Activated gamma-delta T cell treated with Interleukin-2 at 50 U/mL for 16 hours (primary cell): ENCODE results near the gene RASA2.
A peak's percentile ranks its signal among the peaks of the same experiment; 100 is the strongest.

Source experiments
- DNase-seq: peaks from one replicate; pipeline ENCODE4 v3.0.0-alpha.2; 2020

The RASA2 gene

DNA sequence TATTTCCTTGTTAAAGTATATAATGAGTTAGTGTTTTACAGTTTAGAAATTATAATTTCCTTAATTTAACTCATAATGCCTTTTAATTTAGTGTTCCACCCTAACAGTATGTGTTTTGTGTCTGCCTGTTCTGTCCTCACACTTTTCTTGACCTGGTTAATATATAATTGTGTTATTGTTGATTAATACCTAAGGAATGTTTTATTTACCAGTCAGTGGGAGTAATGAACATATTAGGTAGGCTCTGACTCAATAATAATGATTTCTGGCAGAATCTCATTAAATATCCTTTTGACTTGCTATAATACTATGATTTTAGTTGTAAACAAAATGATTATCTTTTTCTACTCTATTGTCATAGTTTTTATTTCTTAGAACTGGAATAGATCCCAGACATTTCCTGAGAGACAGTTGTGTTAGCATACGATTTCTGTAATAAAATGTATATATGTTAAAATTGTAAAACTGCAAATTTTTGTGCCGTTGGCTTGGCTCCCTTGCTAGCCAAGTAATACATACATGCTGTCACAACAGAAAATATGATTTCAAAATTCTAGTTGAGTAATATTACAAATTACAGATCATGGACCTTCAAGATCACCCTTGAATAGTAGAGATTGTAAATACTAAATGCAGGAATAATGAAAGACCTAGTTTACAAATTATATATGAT, 51.9 kb downstream of the RASA2 start:
- no peak for DNase-seq

DNA sequence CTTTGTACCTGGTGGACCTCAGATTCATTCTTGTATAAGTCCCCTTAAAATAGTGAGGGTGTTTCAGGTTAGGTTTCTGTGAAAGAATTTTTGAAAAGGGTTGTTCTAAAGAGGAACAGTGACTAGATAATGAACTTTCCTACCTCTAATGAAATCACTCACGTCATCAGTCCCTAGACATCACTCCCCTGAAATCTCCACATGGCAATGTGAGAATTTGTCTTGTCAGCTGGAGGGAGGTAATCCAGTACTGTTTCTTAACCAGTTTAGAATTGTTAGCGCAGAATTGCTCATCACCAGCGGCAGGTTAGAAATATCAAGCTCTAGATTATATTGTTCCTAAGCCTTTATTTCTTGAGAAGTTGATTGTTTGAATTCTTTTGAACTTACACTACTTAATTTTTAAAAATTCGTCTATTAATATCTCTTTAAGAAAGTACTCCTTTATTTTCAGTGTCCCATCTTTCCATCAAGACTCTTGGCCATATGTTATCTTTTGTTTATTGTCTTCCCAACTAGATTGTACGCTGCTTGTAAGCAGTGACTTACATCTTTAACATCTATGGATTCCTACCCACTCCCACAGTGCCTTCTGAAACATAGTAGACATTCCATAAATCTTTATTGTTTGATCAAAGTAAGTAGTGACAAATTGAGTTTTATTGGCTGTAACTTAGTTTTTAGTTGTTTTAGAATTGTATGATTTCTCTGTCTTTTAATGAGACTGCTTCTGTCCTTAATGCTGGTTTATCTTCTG, 52.8 kb downstream of the RASA2 start:
- no peak for DNase-seq

DNA sequence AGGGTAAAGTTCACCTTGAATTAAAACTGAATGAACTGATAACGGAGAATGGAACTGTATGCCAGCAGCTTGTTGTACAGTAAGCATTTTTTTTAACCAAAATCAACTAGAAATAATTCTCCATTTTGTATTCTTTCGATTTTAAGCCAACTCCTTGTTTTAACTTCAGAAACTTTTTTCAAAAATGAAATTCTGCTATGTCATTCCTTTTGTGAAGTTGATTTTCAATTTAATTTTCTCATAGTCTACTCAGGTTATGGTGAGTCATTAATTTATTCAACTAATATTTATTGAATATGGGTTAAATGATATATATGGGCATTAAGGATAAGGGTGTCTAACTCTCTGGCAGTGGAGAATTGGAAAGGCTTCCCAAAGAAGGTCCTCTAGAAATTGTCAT, 53.7 kb downstream of the RASA2 start:
- no peak for DNase-seq

DNA sequence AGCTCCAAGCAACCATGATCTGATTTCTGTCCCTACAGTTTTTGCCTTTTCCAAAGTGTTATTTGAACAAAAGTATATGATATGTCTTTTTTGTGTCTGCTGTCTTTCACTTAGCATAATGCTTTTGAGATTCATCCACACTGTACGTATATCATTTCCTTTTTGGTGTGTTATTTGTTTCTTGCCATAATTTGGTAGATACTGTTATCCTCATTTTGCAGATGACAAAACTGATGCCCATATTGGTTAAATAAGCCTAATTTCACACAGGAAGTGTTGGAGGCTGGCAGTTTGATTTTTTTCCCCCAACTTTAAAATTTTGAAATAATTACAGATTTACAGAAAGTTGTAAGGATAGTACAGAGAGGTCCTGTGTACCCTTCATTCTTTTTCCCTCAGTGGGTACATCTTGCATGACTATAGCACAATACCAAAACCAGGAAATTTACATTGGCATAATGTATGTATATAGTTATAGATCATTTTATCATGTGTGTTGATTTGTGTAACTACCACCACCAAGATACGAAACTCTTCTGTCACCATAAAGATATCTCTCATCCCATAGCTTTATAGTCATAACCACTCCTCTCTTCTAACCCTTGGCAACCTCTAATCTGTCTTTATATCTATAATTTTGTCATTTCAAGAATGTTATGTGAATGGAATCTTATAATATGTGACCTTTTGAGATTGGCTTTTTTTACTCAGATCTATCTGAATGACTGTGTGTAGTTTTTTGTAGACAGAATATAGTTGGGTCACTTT, 55.6 kb downstream of the RASA2 start:
- DNase-seq, result no peak

DNA sequence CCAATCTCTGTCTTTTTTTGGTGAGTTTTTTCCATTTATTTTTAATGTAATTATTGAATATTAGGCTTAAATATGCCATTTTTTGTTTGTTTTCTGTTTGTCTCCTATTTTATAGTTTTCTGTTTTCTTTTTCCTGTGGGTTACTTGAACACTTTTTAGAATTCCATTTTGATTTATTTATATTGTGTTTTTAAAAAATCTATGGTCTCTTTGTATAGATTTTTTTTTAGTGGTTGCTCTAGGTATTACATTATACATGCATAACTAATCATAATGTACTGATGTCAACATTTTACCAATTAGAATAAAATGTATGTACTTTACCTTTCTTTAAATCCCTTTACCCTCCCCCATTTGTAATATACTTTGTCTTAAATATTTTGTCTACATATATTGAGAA, 56.2 kb downstream of the RASA2 start:
- no peak for DNase-seq

DNA sequence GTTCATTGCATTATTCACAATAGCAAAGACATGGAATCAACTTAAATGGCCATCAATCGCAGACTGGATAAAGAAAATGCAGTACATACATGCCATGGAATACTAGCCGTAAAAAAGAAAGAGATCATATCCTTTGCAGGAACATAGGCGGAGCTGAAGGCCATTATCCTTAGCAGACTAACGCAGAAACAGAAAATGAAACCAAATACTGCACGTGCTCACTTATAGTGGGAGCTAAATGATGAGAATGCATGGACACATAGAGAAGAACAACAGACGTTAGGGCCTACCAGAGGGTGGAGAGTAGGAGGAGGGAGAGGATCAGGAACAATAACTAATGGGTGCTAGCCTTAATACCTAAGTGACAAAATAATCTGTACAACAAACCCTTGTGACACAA, 57.9 kb downstream of the RASA2 start:
- DNase-seq, result no peak

DNA sequence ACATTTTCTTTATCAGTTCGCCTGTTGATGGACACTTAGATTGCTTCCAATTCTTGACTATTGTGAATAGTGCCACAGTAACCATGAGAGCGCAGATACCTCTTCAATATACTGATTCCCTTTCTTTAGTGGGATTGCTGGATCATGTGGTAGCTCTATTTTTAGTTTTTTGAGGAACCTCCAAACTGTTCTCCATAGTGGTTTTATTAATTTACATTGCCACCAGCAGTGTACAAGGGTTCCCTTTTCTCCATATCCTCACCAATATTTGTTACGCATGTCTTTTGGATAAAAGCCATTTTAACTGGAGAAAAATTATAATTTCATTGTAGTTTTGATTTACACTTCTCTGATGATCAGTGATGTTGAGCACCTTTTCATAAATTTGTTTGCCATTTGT, 59.3 kb downstream of the RASA2 start:
- DNase-seq, result no peak

DNA sequence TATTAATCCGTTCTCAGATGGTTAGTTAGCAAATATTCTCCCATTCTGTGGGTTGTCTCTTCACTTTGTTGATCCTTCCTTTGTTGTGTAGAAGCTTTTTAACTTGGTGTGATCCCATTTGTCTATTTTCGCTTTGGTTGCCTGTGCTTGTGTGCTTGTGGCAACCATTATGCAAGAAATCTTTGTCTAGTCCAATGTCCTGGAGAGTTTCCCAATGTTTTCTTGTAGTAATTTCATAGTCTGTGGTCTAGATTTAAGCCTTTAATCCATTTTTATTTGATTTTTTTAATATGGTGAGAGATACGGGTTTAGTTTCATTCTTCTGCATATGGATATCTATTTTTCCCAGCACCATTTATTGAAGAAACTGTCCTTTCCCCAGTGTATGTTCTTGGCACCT, 59.8 kb downstream of the RASA2 start:
- DNase-seq, result no peak

DNA sequence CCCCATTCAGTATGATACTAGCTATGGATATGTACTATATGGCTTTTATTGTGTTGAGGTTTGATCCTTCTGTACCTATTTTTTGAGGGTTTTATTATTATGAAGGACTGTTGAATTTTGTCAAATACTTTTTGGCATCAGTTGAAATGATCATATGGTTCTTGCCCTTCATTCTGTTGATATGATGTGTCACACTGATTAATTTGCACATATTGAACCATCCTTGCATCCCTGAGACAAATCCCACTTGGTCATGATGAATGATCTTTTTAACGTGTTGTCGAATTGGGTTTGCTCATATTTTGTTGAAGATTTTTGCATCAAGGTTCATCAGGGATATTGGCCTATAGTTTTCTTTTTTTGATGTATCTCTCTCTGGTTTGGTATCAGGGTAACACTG, 61.0 kb downstream of the RASA2 start:
- no peak for DNase-seq

DNA sequence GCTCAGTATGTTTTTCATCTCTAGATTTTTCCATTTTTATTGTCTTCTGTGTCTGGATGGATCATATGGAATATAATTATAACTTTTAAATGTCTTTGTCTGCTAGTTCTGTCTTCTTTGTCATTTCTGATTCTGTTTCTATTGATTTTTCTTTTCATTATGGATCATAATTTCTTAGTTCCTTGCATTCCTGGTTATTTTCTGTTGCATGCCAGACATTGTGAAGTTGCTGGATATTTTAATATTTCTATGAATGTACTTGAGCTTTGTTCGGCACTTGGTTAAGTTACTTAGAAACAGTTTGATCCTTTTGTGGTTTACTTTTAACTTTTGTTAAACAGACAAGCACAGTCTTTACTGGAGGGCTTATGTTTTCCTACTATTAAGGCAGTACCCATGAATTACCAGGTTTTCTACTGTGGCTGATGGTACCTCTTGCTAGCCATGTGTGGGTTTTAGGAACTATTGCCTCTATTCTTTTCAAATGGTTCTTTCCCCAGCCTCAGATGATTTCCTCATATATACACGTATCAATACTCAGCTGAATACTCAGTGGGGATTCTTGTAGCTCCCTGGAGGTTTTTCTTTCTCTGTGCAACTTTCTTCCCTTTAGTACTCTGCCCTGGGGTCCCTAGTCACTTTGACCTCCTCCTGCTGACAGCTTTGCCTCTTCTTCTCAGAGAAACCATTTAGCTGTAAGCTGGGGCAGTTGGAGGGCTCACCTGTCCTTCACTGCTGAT, 64.3 kb downstream of the RASA2 start:
- no peak for DNase-seq

DNA sequence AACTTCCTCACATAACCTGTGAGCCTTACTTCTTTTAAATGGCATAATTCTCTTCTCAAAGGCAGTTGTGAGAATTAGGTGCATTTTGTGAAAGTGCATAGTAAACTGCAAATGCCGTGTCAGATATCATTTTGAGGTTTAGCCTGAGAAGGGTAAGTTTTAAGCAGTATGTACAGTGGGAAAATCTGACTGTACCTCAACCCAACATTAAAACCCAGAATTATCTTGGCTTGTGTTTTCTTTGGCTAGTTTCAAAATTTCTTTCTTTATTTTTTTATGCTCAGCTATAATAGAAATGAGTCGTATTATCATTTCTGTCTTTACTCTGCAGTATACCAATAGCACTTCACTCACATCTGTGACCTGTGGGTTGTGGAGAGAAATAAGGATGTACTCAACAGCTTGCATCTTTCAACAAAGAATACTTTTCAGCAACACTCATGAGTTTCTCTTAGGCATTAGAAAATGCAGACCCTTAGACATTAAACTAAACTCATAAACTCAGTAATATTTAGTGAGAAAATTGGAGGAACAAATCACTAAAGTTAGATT, 65.7 kb downstream of the RASA2 start:
- no peak for DNase-seq

DNA sequence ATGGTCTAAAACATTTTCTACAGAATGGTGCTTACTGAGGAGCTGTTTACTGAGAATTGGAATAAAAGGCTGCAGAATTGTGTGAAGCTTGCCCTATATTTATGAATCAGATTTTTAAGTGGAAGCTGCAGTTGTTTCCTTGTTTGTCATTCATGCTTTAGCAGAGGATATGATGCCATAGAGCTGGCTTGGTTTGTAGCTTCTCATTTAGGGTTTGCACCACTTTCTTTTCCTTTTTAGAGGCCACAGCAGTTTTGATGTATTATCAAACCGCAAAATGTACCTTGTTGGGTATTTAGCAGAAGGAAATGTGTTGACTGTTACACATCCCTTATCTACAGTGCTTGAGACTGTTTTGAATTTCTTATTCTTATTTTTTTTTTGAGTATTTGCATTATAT, 66.2 kb downstream of the RASA2 start:
- peak; percentile 11 for DNase-seq

DNA sequence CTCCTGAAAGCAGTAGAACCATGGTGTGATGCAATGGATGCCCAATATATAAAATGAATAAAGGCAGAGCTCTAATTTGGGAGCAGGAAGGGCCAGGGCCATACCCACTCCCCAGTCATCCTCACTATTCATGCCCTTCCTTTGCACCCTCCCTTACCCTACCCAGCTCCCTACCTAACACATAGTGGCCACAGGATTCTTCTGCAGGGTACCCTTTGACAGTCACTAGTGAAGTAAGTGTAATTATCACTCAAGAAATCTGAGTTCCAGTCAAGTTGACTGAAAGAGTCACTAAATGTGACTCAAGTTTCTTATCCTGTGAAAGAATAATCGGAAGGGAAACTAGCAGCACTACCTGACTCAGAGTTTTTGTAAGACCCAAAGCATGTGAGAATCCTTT, 69.2 kb downstream of the RASA2 start:
- DNase-seq, result no peak

DNA sequence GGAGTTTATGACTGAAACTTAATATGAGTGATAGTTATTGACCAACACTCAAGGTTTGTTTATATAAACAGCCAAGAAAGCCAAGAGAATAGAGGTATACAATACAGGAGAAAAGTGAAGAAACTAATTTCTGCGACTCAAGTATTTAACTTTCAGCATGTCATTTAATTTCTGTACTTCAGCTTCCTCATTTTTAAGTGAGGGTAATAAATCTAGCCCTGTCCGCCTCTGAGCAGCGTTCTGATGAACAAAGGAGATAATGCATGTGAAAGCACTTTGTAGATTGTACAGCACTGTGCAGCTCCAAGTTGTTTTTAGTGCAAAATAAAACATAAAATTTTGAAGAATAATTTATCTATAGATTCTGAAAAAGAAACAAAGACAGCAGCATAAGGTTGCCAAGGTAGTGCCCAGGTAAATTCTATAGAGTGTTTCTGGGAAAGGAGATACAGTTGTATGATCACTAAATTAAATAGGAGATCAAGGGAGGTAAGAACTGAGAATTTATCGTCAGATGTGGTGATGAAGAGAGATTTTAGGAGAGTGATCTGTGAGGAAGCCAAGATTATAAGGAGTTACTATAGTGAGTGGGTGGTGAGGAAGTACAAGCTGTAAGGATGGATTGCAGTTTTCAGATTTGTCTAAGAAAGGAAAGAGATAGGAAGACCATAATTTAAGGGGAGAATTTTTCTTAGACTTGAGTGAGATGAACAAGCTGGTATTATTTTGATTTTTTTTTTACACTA, 71.3 kb downstream of the RASA2 start:
- DNase-seq, result no peak

DNA sequence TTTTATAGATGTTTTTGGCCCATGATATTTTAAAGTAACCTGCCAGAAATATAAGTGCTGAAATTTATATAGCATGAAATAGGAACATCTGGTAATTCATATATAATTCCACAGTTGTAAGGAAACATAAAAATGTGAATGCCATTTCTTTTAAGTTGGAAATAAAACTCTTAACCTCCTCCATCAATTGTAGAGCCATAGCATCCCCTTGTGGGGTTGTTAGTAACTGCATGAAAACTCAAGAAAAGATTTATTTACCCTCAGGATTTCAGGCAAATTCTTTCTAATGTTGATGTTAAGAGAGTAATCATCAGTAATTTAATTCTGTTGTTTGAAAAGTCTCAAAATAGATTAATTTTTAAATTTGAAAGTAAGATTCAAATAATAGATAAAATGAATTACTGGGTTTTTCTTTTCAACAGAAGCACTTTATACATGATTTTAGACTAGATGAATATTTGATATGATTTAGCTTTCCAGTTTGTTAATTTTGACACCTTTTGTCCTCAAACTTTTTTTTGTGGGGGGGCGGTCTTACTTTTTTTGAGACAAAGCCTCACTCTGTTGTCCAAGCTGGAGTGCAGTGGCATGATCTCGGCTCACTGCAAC, 74.7 kb downstream of the RASA2 start:
- peak; percentile 45 for DNase-seq

DNA sequence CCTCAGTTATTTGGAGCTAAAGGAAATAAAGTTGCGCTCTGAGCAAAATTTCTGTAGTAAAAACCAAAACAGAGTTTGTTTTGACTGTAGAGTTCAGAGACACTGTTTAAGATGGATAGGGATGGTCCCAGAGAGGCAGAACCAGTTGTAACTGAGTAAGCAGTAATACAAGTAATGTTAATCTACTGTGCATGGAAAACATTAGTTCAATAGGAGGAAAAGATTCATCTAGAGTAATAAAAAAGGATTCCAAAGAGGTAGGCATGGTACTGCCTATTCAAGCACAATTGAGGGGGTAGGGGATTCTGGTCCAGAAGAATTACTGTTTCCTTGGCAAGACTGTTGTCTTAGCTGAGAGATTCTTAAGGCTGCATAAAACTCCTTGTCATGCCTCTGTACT, 77.4 kb downstream of the RASA2 start:
- no peak for DNase-seq

DNA sequence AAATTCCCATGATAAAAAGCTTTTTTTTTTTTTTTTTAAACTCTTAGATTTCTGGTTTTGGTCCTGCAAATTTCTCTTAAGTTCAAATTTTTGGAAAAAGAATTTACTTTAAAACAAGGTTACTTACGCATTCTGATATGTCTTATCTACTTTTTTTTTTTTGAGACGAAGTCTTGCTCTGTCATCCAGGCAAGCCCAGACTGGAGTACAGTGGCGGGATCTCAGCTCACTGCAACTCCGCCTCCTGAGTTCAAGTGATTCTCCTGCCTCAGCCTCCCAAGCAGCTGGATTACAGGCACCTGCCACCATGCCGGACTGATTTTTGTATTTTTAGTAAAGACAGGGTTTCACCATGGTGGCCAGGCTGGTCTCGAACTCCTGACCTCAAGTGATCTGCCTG, 83.2 kb downstream of the RASA2 start:
- DNase-seq, result no peak

DNA sequence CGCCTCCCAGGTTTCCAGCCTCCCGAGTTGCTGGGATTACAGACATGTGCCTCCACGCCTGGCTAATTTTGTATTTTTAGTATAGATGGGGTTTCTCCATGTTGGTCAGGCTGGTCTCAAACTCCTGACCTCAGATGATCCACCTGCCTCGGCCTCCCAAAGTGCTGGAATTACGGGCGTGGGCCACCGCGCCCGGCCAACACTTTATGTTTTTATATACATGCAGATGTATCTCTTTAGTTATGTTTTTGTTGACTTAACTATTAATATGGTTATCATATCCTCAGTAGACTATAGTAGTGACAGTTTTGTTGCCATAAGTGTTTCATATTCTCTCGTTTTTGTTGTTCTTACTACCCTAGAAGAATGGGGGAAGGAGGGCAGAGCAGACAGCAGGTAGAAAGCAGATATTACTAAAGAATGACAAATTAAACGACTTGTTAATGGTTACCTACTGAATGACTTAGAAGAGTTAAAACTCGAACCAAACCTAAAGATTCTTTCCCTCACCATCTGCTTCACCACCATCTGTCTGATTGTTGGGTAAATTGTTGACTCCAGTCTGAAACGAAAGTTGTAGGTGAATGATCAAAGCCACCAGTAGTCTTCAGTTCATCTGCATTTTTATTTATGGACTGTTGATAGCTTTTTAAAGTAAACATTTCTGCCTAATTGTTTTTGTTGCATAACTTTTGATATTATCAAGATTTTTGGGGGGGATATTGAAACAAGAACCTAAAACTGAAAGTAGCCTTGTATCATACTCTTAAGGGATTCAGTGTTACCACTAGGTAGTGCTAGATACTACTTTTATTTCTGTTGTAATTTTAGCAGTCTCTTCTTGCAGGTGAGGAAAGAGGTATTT, 89.3 kb downstream of the RASA2 start:
- no peak for DNase-seq

DNA sequence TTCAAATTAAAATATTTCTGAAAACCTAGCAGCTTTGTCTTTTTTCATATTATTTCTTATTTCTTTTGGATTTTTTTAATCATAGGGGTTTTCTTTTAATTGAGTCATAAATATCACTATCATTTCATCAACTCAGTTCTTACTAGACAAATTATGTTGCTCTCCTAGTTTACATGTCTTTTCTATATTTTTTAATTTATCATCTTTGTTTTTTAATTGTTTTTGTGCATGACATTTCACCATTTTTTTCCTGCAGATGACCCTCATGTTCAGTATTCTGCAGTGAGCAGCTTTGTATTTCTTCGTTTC, 89.9 kb downstream of the RASA2 start:
- DNase-seq, result no peak

DNA sequence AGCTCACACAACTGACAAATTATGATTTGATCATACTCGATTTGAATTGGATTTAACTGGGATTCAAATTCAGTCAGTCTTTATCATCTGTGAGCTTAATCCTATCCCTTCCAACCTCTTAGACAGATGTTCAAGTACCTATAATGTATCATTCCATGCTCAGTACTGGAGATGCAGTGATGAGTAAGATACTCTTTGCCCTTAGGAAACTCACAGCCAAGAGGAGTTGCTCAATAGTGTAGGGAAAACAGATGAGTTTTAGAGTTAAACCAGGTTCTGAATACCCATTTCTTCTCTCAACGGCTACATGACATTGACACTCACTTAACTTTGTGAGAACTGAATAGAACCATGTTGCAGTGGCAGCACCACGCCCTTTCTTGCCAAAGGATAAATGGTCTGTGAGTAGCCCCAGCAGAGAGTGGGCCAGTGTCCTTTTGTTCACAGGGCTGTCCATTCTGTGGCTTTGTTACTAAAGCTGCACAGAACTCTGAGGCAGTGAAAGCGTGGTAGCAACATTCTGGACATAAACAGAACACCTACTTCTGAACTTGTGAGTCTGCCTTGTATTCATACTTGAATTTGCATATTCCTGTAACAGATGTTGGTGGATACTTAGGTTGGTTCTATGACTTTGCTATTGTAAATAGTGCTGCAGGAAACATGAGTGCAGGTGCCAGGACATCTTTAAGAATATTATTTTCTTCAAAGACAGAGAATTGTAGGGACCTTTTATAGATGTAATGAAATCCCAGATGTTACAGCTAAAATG, 91.6 kb downstream of the RASA2 start:
- DNase-seq, result no peak
